HL-60 (cell line): ENCODE results near the gene ZNF839.
A peak's percentile ranks its signal among the peaks of the same experiment; 100 is the strongest.

ENCODE experiments used
- DNase-seq, 2 experiments: peaks; one replicate each; pipeline ENCODE4 v3.0.0-alpha.2; 2010 to 2020; ENCODE audit warnings: low read depth in 1 of 2, low spot score in 1 of 2
- H3K27ac ChIP-seq: fragments of 250-450 bp; sonication (Bioruptor Pico); replicated peaks from 2 replicates; pipeline ENCODE4 v1.5.1; 2020; ENCODE audit warnings: mild to moderate bottlenecking, moderate library complexity
- H3K27me3 ChIP-seq: fragments of 250-450 bp; sonication (Bioruptor Pico); 2 replicates; pipeline ENCODE4 v1.5.1; 2021; ENCODE audit warnings: mild to moderate bottlenecking, moderate library complexity; ENCODE audit not compliant: insufficient read depth, poor library complexity, severe bottlenecking
- H3K4me3 ChIP-seq: replicated peaks from 2 replicates; pipeline ENCODE4 v1.5.1; 2011; ENCODE audit warnings: mild to moderate bottlenecking, control low read depth, low read length; ENCODE audit not compliant: insufficient read depth
- GABPA ChIP-seq: IDR thresholded peaks from 2 replicates; pipeline ENCODE4 v1.6.1; 2012; ENCODE audit warnings: low read depth
- POLR2AphosphoS5 ChIP-seq: IDR thresholded peaks from 2 replicates; pipeline ENCODE4 v1.6.1; 2012; ENCODE audit warnings: low read depth
- REST ChIP-seq: IDR thresholded peaks from 2 replicates; pipeline ENCODE4 v1.6.1; 2012; ENCODE audit warnings: low read depth; ENCODE audit not compliant: insufficient replicate concordance
- SPI1 ChIP-seq: IDR thresholded peaks from 2 replicates; pipeline ENCODE4 v1.6.1; 2012; ENCODE audit warnings: low read depth, mild to moderate bottlenecking, borderline replicate concordance
- TF ChIP-seq, protein P1 (sequence below): IDR thresholded peaks from one replicate; pipeline ENCODE4 v1.5.1; 2011; ENCODE audit warnings: low read length, control low read depth, inconsistent platforms; ENCODE audit not compliant: insufficient read depth

The ZNF839 gene

DNA sequence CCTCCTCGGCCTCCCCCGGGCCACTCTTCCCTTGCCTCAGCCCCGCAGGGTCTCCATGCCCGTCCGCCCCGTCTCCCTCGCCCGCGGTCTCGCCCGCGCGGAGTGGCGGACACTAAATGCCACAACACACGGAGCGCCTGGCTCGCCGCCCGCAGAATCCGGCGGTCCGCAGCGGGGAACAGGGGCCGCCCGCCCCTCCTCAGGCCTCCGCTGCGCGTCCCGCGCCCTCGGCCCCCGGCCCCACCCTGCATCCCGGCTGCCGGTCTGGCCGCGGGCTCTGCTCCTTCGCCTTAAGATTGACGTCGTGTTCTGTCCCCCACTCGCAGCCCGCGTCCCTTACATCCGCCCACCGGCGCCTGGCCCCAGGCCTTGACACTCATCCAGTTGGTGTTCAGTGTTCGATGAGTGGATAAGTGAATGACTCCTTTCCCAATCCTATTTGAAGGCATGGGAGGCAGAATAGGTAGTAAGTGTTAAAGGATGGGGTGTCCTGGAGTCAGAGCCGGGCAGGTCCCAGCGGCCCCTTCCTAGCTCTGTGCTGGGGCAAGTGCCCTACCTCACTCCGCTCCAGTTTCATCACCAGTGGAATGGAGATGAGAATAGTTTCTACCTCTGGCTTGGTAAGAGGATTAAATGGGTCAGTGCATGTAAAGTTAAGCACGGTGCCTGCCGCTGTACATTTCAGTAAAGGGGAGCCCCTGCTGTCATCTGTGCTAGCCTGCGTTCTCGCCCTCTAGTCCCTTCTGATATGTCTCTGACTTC, 43.8 kb downstream of the ZNF839 start:
- DNase-seq = peak in 1 of 2 experiments; percentile 17
- peak overlapping the region; percentile 80 for H3K27ac ChIP-seq
- TF ChIP-seq, protein P1, sequence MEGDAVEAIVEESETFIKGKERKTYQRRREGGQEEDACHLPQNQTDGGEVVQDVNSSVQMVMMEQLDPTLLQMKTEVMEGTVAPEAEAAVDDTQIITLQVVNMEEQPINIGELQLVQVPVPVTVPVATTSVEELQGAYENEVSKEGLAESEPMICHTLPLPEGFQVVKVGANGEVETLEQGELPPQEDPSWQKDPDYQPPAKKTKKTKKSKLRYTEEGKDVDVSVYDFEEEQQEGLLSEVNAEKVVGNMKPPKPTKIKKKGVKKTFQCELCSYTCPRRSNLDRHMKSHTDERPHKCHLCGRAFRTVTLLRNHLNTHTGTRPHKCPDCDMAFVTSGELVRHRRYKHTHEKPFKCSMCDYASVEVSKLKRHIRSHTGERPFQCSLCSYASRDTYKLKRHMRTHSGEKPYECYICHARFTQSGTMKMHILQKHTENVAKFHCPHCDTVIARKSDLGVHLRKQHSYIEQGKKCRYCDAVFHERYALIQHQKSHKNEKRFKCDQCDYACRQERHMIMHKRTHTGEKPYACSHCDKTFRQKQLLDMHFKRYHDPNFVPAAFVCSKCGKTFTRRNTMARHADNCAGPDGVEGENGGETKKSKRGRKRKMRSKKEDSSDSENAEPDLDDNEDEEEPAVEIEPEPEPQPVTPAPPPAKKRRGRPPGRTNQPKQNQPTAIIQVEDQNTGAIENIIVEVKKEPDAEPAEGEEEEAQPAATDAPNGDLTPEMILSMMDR = no peak
- TF ChIP-seq REST (no peak), POLR2AphosphoS5 (no peak), GABPA (no peak), SPI1 (no peak)
- H3K27me3 ChIP-seq = no peaks in the 10 kb centered on the region
- H3K4me3 ChIP-seq = peak overlapping the region; percentile 84

DNA sequence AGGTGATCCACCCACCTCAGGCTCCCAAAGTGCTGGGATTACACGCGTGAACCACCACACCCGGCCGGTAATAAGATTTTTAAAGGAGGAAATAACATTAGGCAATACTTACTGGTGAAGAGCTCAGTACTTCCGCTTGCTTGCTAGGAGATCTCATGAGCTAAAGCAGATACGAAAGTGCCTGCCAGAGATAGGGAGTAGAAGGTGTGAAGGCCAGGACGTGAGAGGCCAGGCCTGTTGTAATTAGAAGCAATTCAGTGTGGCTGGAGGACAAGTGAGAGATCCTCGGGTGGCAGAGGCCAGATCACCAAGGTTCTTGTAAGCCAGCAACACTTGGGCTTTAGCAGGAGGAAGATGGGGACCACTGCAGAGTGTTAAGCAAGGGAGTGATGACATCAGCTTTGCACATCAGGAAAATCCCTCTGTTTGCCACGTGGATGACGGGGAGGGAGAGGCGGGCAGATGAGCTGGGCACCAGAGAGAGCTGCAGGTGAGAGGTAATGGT, 50.8 kb downstream of the ZNF839 start:
- no peak overlapping the region for H3K4me3 ChIP-seq
- H3K27me3 ChIP-seq = no peaks in the 10 kb centered on the region
- TF ChIP-seq, protein P1 = no peak
- TF ChIP-seq SPI1 (0 out of 2 replicates have a peak, but pooled peaks have one; percentile 39), POLR2AphosphoS5 (0 out of 2 replicates have a peak, but pooled peaks have one; percentile 48), REST (no peak)
- DNase-seq = peak; percentile 71 to 91
- peak overlapping the region; percentile 65 for H3K27ac ChIP-seq

DNA sequence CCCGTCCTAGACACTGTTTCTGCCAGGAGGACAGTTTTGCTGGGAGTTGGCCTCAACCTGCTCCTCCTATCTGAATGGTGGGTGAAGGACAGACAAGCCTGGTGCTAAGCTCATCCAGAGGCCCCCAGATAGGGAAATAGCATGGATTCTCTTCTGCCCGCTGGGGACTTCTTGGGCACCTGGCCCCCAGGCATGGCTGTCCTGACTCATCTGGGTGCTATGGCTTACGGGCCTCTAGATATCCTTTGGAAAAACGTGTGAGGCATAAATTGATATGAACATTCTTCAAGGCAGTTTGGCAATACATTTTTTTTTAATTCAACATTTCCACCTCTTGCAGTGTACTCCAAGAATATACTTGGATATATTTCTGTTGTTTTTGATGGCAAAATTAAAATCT, 51.8 kb downstream of the ZNF839 start:
- Histone ChIP-seq H3K4me3 (no peak overlapping the region), H3K27ac (peak overlapping the region; percentile 65), H3K27me3 (no peaks in the 10 kb centered on the region)
- TF ChIP-seq SPI1 = no peak
- TF ChIP-seq, protein P1 = no peak
- TF ChIP-seq POLR2AphosphoS5 = no peak
- TF ChIP-seq REST = no peak
- no peak for TF ChIP-seq GABPA
- DNase-seq = no peak
